ENCODE measurements around the gene CD37. TPM values are rescaled to one million over a fixed set of nuclear protein-coding genes. Genes with fewer than 3 reads are reported as not detected.
A peak's percentile ranks its signal among the peaks of the same experiment; 100 is the strongest.

Gene CD37
- total and polyA plus RNA-seq, 2 of the 4 experiments (the other 2 are of a cell fraction) = not detected

GRCh38 chr19:49340069-49340864, 5.1 kb downstream of the CD37 start:
- H3K9me1 ChIP-seq (ENCODE audit: insufficient read depth, low read length) = 0 out of 2 replicates have a peak, but pooled peaks cover 5% of the 10 kb centered on the region
- H2BK20ac ChIP-seq (ENCODE audit: low read depth, low read length) = no peak overlapping the region
- H2BK5ac ChIP-seq (ENCODE audit: low read depth, low read length, poor library complexity, severe bottlenecking) = no peak overlapping the region
- no peak overlapping the region for H3K4me3 ChIP-seq (ENCODE audit: insufficient read depth, low read depth, low read length)
- H3K27ac ChIP-seq (ENCODE audit: insufficient read depth, low read length) = no peak overlapping the region
- TF ChIP-seq BHLHE40 (IDR thresholded peaks at IDR 0.05; ENCODE audit: low read depth, low read length) (peak; percentile 57), FOS (IDR thresholded peaks at IDR 0.05; ENCODE audit: low read depth, low read length) (no peak)
- TF ChIP-seq, protein P1, sequence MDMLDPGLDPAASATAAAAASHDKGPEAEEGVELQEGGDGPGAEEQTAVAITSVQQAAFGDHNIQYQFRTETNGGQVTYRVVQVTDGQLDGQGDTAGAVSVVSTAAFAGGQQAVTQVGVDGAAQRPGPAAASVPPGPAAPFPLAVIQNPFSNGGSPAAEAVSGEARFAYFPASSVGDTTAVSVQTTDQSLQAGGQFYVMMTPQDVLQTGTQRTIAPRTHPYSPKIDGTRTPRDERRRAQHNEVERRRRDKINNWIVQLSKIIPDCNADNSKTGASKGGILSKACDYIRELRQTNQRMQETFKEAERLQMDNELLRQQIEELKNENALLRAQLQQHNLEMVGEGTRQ (IDR thresholded peaks at IDR 0.05; ENCODE audit: low read depth, low read length) = peak; percentile 60
- H4K91ac ChIP-seq (ENCODE audit: insufficient read depth, low read depth, low read length) = no peak overlapping the region
- ChIA-PET POLR2A (ENCODE audit: unreplicated experiment) (interaction anchor here (0.6 kb wide), 1 partner anchor 453 kb away, joined by 3 read pairs; no protein-coding TSS in a partner anchor), CTCF (no interaction called here)
- H4K8ac ChIP-seq (ENCODE audit: low read depth in 2 of 2, low read length in 2 of 2) = no peak overlapping the region
- no peak overlapping the region for H3K9ac ChIP-seq (ENCODE audit: low read depth, low read length)
- no peak overlapping the region for H2BK15ac ChIP-seq (ENCODE audit: low read depth, low read length)
- H2AK9ac ChIP-seq (replicated peaks; ENCODE audit: low read depth, low read length, poor library complexity) = no peak overlapping the region
- no peak overlapping the region for H2AFZ ChIP-seq (replicated peaks; ENCODE audit: low read length, poor library complexity)
- H3K4ac ChIP-seq (ENCODE audit: low read depth, low read length) = no peak overlapping the region
- BruUV-seq (replicated peaks) = no TSS peak
- dilution Hi-C loops (cut with HindIII; ENCODE audit: low sequenced_read_pairs, unreplicated experiment) (no loop called here), intact Hi-C loops (cut with micrococcal nuclease) (no loop called here), in situ Hi-C loops (cut with MboI; ENCODE audit: low sequenced_read_pairs) (no loop called here)
- H3K18ac ChIP-seq (ENCODE audit: low read depth, low read length) = no peak overlapping the region
- H3K4me1 ChIP-seq (ENCODE audit: control insufficient read depth, insufficient read depth, low read length) = no peaks in the 10 kb centered on the region
- no peak overlapping the region for H4K5ac ChIP-seq (ENCODE audit: low read depth, low read length)
- H3K14ac ChIP-seq (replicated peaks; ENCODE audit: low read depth, low read length) = no peak overlapping the region
- no peak overlapping the region for H2BK120ac ChIP-seq (ENCODE audit: low read depth, low read length)
- 0 out of 2 replicates have a peak overlapping the region, but pooled peaks have one; percentile 21 for H2AK5ac ChIP-seq (ENCODE audit: low read depth, low read length)
- H3K79me1 ChIP-seq (ENCODE audit: low read depth in 1 of 2, low read length in 2 of 2) = peaks cover 0 to 9% of the 10 kb centered on the region in 2 experiments; a peak in 2 of 4 replicates
- ATAC-seq (ENCODE audit: low read depth) = peak; percentile 15; the same call in 1 of the 2 replicates
- no peaks in the 10 kb centered on the region for H3K27me3 ChIP-seq (ENCODE audit: control insufficient read depth, insufficient read depth, low read length)
- 38% methylated on average over 24 of the region's 36 CpGs; no CpG with 5 or more reads in 1 of the 2 experiments for WGBS, 2 experiments (ENCODE audit: extremely low coverage in 2 of 2, insufficient read length in 1 of 2)
- peaks cover 45% of the 10 kb centered on the region for H3K36me3 ChIP-seq (ENCODE audit: control insufficient read depth, insufficient read depth, low read length)
- H3K4me2 ChIP-seq (ENCODE audit: low read depth, low read length) = no peak overlapping the region
- no peaks in the 10 kb centered on the region; the same call in none of the 2 replicates for H4K20me1 ChIP-seq (ENCODE audit: insufficient read depth, low read length)
- DNase-seq = no peak
- no peak overlapping the region for H3K23ac ChIP-seq (ENCODE audit: low read depth, low read length)
- H3K9me3 ChIP-seq (ENCODE audit: control insufficient read depth, insufficient read depth, low read length) = no peaks in the 10 kb centered on the region
- H3K56ac ChIP-seq (ENCODE audit: extremely low read depth, insufficient read depth, low read length) = no peak overlapping the region
